PC-9 (cell line): ENCODE data around the gene NFE2.

Experiments
- CTCF ChIP-seq: fragments of 200-600 bp; sonication (generic); conservative IDR thresholded peaks from 2 replicates; pipeline ENCODE4 v1.6.1; 2017; ENCODE audit warnings: mixed run types, antibody characterized with exemption, mild to moderate bottlenecking, moderate library complexity
- EZH2 ChIP-seq: fragments of 200-600 bp; sonication (generic); IDR thresholded peaks from 2 replicates; pipeline ENCODE4 v1.8.0; 2017; ENCODE audit warnings: antibody characterized with exemption, low read depth

DNA sequence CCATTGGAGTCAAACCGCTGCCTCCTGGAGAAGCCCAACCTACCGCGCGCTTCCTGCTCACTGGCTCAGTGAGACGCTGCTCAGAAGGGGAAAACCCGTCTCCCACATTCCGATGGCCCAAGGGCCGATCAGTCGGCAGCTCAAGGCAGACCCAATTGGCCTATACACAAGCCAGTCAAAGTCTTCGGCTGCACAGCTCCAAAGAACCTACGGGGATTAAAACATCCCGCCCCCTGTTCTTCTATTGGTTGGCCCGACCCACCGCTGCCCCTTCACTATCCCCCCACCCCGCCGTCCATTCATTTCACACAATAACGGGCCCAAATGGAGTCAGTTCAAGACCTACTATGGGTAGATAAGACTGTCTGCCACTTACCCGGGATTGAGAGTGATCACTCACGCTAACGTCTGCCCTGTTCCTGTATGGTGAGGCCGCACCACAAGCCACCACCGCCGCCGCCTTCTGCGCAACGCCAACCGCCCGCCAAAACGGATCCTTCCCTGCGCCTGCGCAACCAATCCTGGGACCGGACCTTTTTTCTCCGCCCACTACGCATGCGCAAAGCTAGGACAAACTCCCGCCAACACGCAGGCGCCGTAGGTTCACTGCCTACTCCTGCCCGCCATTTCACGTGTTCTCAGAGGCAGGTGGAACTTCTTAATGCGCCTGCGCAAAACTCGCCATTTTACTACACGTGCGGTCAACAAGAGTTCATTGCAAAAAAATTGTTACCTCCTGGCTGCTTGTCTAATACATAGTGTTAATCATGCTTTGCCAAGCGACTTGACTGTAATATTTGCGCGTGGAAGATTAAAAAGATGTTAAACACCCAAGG is 21.0 kb downstream of the NFE2 start, which contains the start of gene CBX5:
- TF ChIP-seq CTCF (no peak), EZH2 (no peak)
